ENCODE measurements around the gene PLA2G4C.

GRCh38 chr19:48061401-48062344 lies 48.9 kb downstream of the PLA2G4C start:
- no peak for TF ChIP-seq POLR2A (IDR thresholded peaks at IDR 0.05)
- no peak for TF ChIP-seq CTCF (IDR thresholded peaks at IDR 0.05)

Measured in stomach (tissue), 4 donors.